ENCODE results near the gene SF1. TPM values are rescaled to one million over a fixed set of nuclear protein-coding genes. Genes with fewer than 3 reads are reported as not detected.

SF1 gene
- total RNA-seq, 1 experiment from 2014 or later: 285 TPM

DNA sequence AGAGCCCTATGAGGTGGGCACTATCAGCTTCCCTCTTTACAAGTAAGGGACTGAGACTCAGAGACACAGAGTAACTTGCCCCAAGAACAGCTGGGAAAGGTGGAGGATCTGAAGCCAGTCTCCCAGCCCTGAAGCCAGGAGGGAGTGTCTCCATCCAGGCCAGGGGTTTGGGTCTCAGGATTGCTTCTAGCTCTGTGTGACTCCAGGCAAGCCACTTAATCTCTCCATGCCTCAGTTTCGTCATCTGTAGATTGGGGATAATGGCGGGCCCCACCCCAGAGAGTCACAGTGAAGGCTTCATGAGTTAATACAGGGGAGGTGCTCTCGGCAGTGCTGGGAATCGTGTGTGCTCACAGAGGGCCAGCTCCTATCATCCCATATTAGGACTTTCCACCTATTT lies 14.1 kb upstream of the SF1 start:
- H3K36me3 Mint-ChIP-seq: no peaks in the 10 kb centered on the region; the same call in 1 of the 2 replicates
- DNase-seq (ENCODE audit: low spot score) (no peak), ATAC-seq (no peak)
- no peaks in the 10 kb centered on the region for H3K27me3 Mint-ChIP-seq (ENCODE audit: low read depth)
- no peaks in the 10 kb centered on the region for H3K9me3 Mint-ChIP-seq
- POLR2A ChIA-PET: no interaction called here
- H3K4me1 Mint-ChIP-seq: no peaks in the 10 kb centered on the region
- no peak overlapping the region for H3K27ac Mint-ChIP-seq
- H3K4me3 Mint-ChIP-seq: no peak overlapping the region
- CTCF ChIA-PET: no interaction called here
- TF ChIP-seq FOXP1 (CRISPR knock-in tag; IDR thresholded peaks at IDR 0.05; ENCODE audit: borderline replicate concordance): no peak
- TF ChIP-seq ZNF232 (CRISPR knock-in tag; IDR thresholded peaks at IDR 0.05): no peak
- TF ChIP-seq, protein P1, sequence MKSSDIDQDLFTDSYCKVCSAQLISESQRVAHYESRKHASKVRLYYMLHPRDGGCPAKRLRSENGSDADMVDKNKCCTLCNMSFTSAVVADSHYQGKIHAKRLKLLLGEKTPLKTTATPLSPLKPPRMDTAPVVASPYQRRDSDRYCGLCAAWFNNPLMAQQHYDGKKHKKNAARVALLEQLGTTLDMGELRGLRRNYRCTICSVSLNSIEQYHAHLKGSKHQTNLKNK (CRISPR knock-in tag; IDR thresholded peaks at IDR 0.05): no peak
- TF ChIP-seq SP1 (CRISPR knock-in tag; conservative IDR thresholded peaks at IDR 0.05): no peak
- no peak for TF ChIP-seq NFYB (CRISPR knock-in tag; conservative IDR thresholded peaks at IDR 0.05; ENCODE audit: low read depth)
- TF ChIP-seq RELA (CRISPR knock-in tag; IDR thresholded peaks at IDR 0.05; ENCODE audit: borderline replicate concordance): no peak
- TF ChIP-seq, protein P2, sequence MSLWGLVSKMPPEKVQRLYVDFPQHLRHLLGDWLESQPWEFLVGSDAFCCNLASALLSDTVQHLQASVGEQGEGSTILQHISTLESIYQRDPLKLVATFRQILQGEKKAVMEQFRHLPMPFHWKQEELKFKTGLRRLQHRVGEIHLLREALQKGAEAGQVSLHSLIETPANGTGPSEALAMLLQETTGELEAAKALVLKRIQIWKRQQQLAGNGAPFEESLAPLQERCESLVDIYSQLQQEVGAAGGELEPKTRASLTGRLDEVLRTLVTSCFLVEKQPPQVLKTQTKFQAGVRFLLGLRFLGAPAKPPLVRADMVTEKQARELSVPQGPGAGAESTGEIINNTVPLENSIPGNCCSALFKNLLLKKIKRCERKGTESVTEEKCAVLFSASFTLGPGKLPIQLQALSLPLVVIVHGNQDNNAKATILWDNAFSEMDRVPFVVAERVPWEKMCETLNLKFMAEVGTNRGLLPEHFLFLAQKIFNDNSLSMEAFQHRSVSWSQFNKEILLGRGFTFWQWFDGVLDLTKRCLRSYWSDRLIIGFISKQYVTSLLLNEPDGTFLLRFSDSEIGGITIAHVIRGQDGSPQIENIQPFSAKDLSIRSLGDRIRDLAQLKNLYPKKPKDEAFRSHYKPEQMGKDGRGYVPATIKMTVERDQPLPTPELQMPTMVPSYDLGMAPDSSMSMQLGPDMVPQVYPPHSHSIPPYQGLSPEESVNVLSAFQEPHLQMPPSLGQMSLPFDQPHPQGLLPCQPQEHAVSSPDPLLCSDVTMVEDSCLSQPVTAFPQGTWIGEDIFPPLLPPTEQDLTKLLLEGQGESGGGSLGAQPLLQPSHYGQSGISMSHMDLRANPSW (CRISPR knock-in tag; conservative IDR thresholded peaks at IDR 0.05; ENCODE audit: low read depth): no peak
- TF ChIP-seq ZBTB21 (CRISPR knock-in tag; IDR thresholded peaks at IDR 0.05; ENCODE audit: borderline replicate concordance): no peak
- TF ChIP-seq, protein P3, sequence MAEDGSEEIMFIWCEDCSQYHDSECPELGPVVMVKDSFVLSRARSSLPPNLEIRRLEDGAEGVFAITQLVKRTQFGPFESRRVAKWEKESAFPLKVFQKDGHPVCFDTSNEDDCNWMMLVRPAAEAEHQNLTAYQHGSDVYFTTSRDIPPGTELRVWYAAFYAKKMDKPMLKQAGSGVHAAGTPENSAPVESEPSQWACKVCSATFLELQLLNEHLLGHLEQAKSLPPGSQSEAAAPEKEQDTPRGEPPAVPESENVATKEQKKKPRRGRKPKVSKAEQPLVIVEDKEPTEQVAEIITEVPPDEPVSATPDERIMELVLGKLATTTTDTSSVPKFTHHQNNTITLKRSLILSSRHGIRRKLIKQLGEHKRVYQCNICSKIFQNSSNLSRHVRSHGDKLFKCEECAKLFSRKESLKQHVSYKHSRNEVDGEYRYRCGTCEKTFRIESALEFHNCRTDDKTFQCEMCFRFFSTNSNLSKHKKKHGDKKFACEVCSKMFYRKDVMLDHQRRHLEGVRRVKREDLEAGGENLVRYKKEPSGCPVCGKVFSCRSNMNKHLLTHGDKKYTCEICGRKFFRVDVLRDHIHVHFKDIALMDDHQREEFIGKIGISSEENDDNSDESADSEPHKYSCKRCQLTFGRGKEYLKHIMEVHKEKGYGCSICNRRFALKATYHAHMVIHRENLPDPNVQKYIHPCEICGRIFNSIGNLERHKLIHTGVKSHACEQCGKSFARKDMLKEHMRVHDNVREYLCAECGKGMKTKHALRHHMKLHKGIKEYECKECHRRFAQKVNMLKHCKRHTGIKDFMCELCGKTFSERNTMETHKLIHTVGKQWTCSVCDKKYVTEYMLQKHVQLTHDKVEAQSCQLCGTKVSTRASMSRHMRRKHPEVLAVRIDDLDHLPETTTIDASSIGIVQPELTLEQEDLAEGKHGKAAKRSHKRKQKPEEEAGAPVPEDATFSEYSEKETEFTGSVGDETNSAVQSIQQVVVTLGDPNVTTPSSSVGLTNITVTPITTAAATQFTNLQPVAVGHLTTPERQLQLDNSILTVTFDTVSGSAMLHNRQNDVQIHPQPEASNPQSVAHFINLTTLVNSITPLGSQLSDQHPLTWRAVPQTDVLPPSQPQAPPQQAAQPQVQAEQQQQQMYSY (CRISPR knock-in tag; IDR thresholded peaks at IDR 0.05): no peak
- TF ChIP-seq CBFB (CRISPR knock-in tag; IDR thresholded peaks at IDR 0.05; ENCODE audit: low read depth): no peak
- no peak for TF ChIP-seq NR2C2 (CRISPR knock-in tag; IDR thresholded peaks at IDR 0.05)
- TF ChIP-seq, protein P4, sequence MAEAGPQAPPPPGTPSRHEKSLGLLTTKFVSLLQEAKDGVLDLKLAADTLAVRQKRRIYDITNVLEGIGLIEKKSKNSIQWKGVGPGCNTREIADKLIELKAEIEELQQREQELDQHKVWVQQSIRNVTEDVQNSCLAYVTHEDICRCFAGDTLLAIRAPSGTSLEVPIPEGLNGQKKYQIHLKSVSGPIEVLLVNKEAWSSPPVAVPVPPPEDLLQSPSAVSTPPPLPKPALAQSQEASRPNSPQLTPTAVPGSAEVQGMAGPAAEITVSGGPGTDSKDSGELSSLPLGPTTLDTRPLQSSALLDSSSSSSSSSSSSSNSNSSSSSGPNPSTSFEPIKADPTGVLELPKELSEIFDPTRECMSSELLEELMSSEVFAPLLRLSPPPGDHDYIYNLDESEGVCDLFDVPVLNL (CRISPR knock-in tag; IDR thresholded peaks at IDR 0.05; ENCODE audit: borderline replicate concordance, low read depth): no peak
- no peak for TF ChIP-seq ZNF317 (CRISPR knock-in tag; IDR thresholded peaks at IDR 0.05; ENCODE audit: borderline replicate concordance, low read depth)
- TF ChIP-seq, protein P5, sequence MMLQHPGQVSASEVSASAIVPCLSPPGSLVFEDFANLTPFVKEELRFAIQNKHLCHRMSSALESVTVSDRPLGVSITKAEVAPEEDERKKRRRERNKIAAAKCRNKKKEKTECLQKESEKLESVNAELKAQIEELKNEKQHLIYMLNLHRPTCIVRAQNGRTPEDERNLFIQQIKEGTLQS (CRISPR knock-in tag; conservative IDR thresholded peaks at IDR 0.05): no peak
- no peak for TF ChIP-seq TP53 (CRISPR knock-in tag; IDR thresholded peaks at IDR 0.05)
- TF ChIP-seq, protein P6, sequence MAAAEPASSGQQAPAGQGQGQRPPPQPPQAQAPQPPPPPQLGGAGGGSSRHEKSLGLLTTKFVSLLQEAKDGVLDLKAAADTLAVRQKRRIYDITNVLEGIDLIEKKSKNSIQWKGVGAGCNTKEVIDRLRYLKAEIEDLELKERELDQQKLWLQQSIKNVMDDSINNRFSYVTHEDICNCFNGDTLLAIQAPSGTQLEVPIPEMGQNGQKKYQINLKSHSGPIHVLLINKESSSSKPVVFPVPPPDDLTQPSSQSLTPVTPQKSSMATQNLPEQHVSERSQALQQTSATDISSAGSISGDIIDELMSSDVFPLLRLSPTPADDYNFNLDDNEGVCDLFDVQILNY (CRISPR knock-in tag; IDR thresholded peaks at IDR 0.05): no peak

DNA sequence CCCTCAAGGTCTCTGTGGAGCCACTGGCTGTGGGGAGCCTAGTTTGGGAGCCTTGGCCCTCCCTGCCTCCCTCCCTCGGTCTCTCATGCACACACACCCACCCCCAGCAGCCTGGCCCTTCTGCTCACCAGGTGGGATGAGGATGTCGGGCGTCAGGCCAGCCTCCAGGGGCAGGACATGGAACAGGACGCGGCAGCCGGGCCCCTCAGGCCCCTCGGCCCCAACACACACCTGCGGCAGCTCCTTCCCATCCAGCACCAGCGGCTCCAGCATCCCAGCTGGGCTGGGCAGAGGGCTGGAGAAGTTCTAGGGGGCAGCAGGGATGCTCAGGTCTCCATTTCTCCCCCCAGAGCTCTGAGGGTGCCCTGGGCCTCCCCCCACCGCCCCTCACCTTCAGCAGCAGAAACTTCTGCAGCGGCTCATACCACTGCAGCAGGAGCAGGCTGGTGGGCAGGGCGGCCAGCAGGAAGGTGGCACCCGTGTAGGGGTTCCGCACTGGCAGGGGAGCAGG lies 13.5 kb upstream of the SF1 start:
- Mint-ChIP-seq H3K4me3 (no peak overlapping the region), H3K27me3 (ENCODE audit: low read depth) (no peaks in the 10 kb centered on the region), H3K36me3 (no peaks in the 10 kb centered on the region; the same call in 1 of the 2 replicates), H3K27ac (no peak overlapping the region), H3K4me1 (no peaks in the 10 kb centered on the region), H3K9me3 (no peaks in the 10 kb centered on the region)
- ChIA-PET CTCF (interaction anchor here (0.6 to 0.7 kb wide), 2 partner anchors 13 to 24 kb away, joined by 3 to 7 read pairs; partner anchors contain the start of gene SF1), POLR2A (no interaction called here)
- DNase-seq (ENCODE audit: low spot score) (no peak), ATAC-seq (no peak)
- TF ChIP-seq, protein P6 (CRISPR knock-in tag; IDR thresholded peaks at IDR 0.05): no peak
- no peak for TF ChIP-seq TEAD1 (CRISPR knock-in tag; IDR thresholded peaks at IDR 0.05)
- TF ChIP-seq RELA (CRISPR knock-in tag; IDR thresholded peaks at IDR 0.05; ENCODE audit: borderline replicate concordance): no peak
- TF ChIP-seq GRHL2 (CRISPR knock-in tag; IDR thresholded peaks at IDR 0.05; ENCODE audit: insufficient replicate concordance, severe bottlenecking): no peak
- TF ChIP-seq, protein P7, sequence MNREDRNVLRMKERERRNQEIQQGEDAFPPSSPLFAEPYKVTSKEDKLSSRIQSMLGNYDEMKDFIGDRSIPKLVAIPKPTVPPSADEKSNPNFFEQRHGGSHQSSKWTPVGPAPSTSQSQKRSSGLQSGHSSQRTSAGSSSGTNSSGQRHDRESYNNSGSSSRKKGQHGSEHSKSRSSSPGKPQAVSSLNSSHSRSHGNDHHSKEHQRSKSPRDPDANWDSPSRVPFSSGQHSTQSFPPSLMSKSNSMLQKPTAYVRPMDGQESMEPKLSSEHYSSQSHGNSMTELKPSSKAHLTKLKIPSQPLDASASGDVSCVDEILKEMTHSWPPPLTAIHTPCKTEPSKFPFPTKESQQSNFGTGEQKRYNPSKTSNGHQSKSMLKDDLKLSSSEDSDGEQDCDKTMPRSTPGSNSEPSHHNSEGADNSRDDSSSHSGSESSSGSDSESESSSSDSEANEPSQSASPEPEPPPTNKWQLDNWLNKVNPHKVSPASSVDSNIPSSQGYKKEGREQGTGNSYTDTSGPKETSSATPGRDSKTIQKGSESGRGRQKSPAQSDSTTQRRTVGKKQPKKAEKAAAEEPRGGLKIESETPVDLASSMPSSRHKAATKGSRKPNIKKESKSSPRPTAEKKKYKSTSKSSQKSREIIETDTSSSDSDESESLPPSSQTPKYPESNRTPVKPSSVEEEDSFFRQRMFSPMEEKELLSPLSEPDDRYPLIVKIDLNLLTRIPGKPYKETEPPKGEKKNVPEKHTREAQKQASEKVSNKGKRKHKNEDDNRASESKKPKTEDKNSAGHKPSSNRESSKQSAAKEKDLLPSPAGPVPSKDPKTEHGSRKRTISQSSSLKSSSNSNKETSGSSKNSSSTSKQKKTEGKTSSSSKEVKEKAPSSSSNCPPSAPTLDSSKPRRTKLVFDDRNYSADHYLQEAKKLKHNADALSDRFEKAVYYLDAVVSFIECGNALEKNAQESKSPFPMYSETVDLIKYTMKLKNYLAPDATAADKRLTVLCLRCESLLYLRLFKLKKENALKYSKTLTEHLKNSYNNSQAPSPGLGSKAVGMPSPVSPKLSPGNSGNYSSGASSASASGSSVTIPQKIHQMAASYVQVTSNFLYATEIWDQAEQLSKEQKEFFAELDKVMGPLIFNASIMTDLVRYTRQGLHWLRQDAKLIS (CRISPR knock-in tag; IDR thresholded peaks at IDR 0.05; ENCODE audit: borderline replicate concordance): no peak
- no peak for TF ChIP-seq NR1H2 (CRISPR knock-in tag; IDR thresholded peaks at IDR 0.05)
- TF ChIP-seq JUN (CRISPR knock-in tag; IDR thresholded peaks at IDR 0.05): no peak
